GM12878 (cell line): ENCODE measurements around the gene OR5K3.

Source experiments
- BCL11A ChIP-seq: IDR thresholded peaks from 2 replicates; pipeline ENCODE4 v1.6.1; 2011; ENCODE audit warnings: low read depth, low read length
- CBFB ChIP-seq: IDR thresholded peaks from 2 replicates; pipeline ENCODE4 v1.6.1; 2016; ENCODE audit warnings: antibody characterized with exemption, low read depth
- CTCF ChIP-seq, 3 experiments: IDR thresholded peaks in 2 of 3; conservative IDR thresholded peaks in 1 of 3; 2 replicates each; pipeline ENCODE4 v1.5.1; 2011; ENCODE audit warnings: low read depth in 3 of 3, low read length in 3 of 3, mild to moderate bottlenecking in 3 of 3, control low read depth in 2 of 3, moderate library complexity in 2 of 3, inconsistent platforms in 1 of 3, mixed read lengths in 1 of 3; ENCODE audit not compliant: control insufficient read depth in 2 of 3, insufficient read depth in 1 of 3; ENCODE audit errors: extremely low read depth in 1 of 3
- EP300 ChIP-seq, 2 experiments: fragments of 150-350 bp in 1 of 2; IDR thresholded peaks; 2 replicates each; pipeline ENCODE4 v1.6.1; 2011 to 2012; ENCODE audit warnings: low read depth in 2 of 2, low read length in 2 of 2, borderline replicate concordance in 1 of 2, improper control_type of control experiment in 1 of 2, inconsistent platforms in 1 of 2; ENCODE audit not compliant: control insufficient read depth in 1 of 2
- POU2F2 ChIP-seq: IDR thresholded peaks from 3 replicates; pipeline ENCODE4 v1.6.1; 2011; ENCODE audit warnings: low read depth, mild to moderate bottlenecking, low read length, borderline replicate concordance
- SMAD5 ChIP-seq: IDR thresholded peaks from 2 replicates; pipeline ENCODE4 v1.6.1; 2016; ENCODE audit warnings: antibody characterized with exemption, low read depth
- SPI1 ChIP-seq: IDR thresholded peaks from 2 replicates; pipeline ENCODE4 v1.6.1; 2011; ENCODE audit warnings: low read depth, mild to moderate bottlenecking, low read length, moderate library complexity, borderline replicate concordance; ENCODE audit not compliant: insufficient read depth
- TCF7 ChIP-seq: IDR thresholded peaks from 2 replicates; pipeline ENCODE4 v1.6.1; 2014; ENCODE audit warnings: antibody characterized with exemption, borderline replicate concordance
- ZNF274 ChIP-seq: IDR thresholded peaks from one replicate; pipeline ENCODE4 v1.8.0; 2011; ENCODE audit not compliant: insufficient read length, insufficient read depth
- TF ChIP-seq, protein P1 (sequence below): IDR thresholded peaks from 2 replicates; pipeline ENCODE4 v1.6.1; 2012; ENCODE audit warnings: low read depth, low read length, improper control_type of control experiment

- no peak for TF ChIP-seq SMAD5
- TF ChIP-seq EP300 (IDR thresholded peaks at IDR 0.05; ENCODE audit: borderline replicate concordance in 1 of 2, control insufficient read depth in 1 of 2, low read depth in 2 of 2, low read length in 2 of 2): no peak
- no peak for TF ChIP-seq ZNF274
- no peak for TF ChIP-seq CBFB
- no peak for TF ChIP-seq BCL11A
- no peak for TF ChIP-seq CTCF (IDR thresholded peaks at IDR 0.05 in 2 of 3, conservative IDR thresholded peaks at IDR 0.05 in 1 of 3; ENCODE audit: control insufficient read depth in 2 of 3, extremely low read depth in 1 of 3, insufficient read depth in 1 of 3, low read depth in 3 of 3, low read length in 3 of 3)
- no peak for TF ChIP-seq SPI1
- TF ChIP-seq, protein P1, sequence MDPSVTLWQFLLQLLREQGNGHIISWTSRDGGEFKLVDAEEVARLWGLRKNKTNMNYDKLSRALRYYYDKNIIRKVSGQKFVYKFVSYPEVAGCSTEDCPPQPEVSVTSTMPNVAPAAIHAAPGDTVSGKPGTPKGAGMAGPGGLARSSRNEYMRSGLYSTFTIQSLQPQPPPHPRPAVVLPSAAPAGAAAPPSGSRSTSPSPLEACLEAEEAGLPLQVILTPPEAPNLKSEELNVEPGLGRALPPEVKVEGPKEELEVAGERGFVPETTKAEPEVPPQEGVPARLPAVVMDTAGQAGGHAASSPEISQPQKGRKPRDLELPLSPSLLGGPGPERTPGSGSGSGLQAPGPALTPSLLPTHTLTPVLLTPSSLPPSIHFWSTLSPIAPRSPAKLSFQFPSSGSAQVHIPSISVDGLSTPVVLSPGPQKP: no peak
- no peak for TF ChIP-seq TCF7
- no peak for TF ChIP-seq POU2F2
These were observed 13.8 kb upstream of the OR5K3 start for GRCh38 chr3:98376631-98377030.
